RWPE2 (cell line): ENCODE results near the gene UBXN10.

Source experiments
- ATAC-seq: fragments of 200-7000 bp; cut with Tn5 transposase; 3 replicates; pipeline ENCODE4 v1.9.1; 2021; ENCODE audit warnings: low read depth
- DNase-seq: peaks from one replicate; pipeline ENCODE4 v3.0.0-alpha.2; 2020; ENCODE audit warnings: low spot score
- H3K27ac ChIP-seq: fragments of 450-650 bp; 2 replicates; pipeline ENCODE4 v1.5.1; 2017; ENCODE audit warnings: mild to moderate bottlenecking; ENCODE audit not compliant: poor library complexity, severe bottlenecking
- H3K27me3 ChIP-seq: fragments of 250-450 bp; sonication (Bioruptor Pico); 2 replicates; pipeline ENCODE4 v1.5.1; 2021; ENCODE audit warnings: mild to moderate bottlenecking, moderate library complexity; ENCODE audit not compliant: insufficient read depth, poor library complexity, severe bottlenecking
- H3K36me3 ChIP-seq: fragments of 250-450 bp; sonication (Bioruptor Pico); 2 replicates; pipeline ENCODE4 v1.5.1; 2020; ENCODE audit warnings: low read depth, mild to moderate bottlenecking, moderate library complexity
- H3K4me1 ChIP-seq: fragments of 250-450 bp; sonication (Bioruptor Pico); 2 replicates; pipeline ENCODE4 v1.5.1; 2021; ENCODE audit warnings: mild to moderate bottlenecking, moderate library complexity; ENCODE audit not compliant: insufficient read depth, poor library complexity, severe bottlenecking
- H3K4me3 ChIP-seq: fragments of 250-450 bp; sonication (Bioruptor Pico); 2 replicates; pipeline ENCODE4 v1.5.1; 2021; ENCODE audit warnings: mild to moderate bottlenecking, moderate library complexity; ENCODE audit not compliant: severe bottlenecking
- H3K9me3 ChIP-seq: fragments of 250-450 bp; sonication (Bioruptor Pico); 2 replicates; pipeline ENCODE4 v1.5.1; 2021; ENCODE audit warnings: mild to moderate bottlenecking, moderate library complexity; ENCODE audit not compliant: severe bottlenecking
- TF ChIP-seq, protein P1 (sequence below): fragments of 450-650 bp; IDR thresholded peaks from one replicate; pipeline ENCODE4 v1.5.1; 2017; ENCODE audit warnings: mild to moderate bottlenecking, moderate library complexity; ENCODE audit not compliant: poor library complexity, severe bottlenecking

UBXN10 gene

DNA sequence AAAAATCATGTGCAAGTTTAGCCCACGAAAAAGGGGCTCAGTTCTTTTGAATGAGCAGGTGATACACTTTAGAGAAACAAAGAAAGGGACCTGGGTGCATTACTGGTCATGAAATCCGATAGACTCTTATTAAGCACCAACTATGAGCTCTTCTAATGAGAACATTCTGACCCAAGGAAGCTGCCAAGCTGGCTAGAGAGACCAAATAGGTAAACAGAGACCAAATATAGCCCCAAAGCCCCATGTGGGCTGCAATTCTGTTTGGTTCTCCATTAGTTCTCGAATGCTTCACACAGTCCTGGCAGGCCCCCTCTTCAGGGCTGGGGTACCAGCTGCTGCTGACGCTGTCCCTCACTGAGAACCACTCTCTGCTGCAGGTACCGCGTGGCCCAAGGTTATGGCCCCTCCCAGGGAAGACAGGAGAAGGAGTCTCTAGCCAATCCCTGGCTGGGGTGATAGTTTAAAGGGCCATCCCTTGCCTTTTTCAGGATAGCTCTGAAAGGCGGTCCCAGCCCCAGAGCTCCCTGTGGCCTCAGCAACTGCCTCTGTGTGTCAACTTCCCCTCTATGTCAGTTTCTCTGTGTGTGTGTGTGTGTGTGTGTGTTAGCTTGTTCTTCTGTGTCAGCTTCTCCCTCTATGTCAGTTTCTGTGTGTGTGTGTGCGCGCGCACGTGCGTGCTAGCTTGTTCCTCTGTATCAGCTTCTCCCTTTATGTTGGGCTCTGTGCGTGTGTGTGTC lies 7.1 kb upstream of the UBXN10 start:
- no peak for DNase-seq
- Histone ChIP-seq H3K9me3 (no peaks in the 10 kb centered on the region), H3K4me1 (no peaks in the 10 kb centered on the region), H3K36me3 (no peaks in the 10 kb centered on the region), H3K4me3 (no peak overlapping the region), H3K27me3 (no peaks in the 10 kb centered on the region), H3K27ac (no peak overlapping the region)
- no peak for ATAC-seq
- TF ChIP-seq, protein P1, sequence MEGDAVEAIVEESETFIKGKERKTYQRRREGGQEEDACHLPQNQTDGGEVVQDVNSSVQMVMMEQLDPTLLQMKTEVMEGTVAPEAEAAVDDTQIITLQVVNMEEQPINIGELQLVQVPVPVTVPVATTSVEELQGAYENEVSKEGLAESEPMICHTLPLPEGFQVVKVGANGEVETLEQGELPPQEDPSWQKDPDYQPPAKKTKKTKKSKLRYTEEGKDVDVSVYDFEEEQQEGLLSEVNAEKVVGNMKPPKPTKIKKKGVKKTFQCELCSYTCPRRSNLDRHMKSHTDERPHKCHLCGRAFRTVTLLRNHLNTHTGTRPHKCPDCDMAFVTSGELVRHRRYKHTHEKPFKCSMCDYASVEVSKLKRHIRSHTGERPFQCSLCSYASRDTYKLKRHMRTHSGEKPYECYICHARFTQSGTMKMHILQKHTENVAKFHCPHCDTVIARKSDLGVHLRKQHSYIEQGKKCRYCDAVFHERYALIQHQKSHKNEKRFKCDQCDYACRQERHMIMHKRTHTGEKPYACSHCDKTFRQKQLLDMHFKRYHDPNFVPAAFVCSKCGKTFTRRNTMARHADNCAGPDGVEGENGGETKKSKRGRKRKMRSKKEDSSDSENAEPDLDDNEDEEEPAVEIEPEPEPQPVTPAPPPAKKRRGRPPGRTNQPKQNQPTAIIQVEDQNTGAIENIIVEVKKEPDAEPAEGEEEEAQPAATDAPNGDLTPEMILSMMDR = no peak

DNA sequence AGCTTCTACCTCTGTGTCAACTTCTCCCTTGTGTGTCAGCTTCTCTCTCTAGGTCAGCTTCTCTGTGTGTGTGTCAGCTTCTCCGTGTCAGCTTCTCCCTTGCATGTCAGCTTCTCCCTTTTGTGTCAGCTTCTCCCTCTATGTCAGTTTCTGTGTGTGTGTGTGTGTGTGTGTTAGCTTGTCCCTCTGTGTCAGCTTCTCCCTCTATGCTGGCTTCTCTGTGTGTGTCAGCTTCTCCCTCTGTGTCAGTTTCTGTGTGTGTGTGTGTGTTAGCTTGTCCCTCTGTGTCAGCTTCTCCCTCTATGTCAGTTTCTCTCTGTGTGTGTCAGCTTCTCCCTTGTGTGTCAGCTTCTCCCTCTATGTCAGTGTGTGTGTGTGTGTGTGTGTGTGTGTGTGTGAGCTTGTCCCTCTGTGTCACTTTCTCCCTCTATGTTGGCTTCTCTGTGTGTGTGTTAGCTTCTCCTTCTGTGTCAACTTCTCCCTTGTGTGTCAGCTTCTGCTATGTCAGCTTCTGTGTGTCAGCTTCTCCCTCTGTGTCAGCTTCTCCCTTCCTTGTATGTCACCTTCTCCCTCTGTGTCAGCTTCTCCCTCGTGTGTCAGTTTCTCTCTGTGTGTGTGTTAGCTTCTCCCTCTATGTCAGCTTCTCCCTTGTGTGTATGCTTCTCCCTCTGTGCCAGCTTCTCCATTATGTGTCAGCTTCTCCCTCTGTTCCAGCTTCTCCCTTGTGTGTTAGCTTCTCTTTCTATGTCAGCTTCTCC lies 6.3 kb upstream of the UBXN10 start:
- TF ChIP-seq, protein P1 = no peak
- Histone ChIP-seq H3K27me3 (no peaks in the 10 kb centered on the region), H3K27ac (no peak overlapping the region), H3K4me1 (no peaks in the 10 kb centered on the region), H3K9me3 (no peaks in the 10 kb centered on the region), H3K4me3 (no peak overlapping the region), H3K36me3 (no peaks in the 10 kb centered on the region)
- no peak for ATAC-seq
- DNase-seq = no peak

DNA sequence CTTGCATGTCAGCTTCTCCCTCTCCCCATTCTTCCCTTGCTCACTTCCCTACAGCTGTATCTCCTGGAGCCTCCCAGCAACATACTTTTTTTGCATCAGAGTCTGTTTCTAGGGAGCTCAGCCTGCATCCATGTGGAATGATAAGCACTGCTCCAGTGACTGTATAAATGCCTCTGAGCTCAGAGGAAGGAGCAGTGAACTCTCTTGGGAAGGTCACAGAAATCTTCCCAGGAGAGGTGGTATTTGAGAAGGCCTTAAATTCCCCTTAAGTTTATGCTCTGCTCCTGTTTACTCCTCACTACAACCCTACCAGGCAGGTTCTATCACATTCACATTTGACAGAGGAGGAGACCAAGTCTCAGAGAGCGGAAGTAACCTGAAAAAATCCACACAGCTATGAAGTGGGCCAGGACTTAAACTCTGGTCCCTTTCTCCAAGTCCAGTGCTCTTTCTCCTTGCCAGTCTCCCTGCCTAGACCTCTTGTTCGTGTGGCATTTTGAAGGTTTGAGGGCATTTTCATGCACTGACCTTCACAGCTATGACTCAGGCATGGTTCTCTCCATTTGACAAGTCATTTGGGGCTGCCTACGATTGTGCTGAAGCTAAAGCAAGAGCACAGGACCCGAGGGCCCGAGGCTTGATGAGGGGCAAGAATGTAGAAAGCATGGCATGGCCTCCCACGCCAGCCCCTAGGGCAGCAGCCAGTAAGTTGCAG lies 5.6 kb upstream of the UBXN10 start:
- H3K4me1 ChIP-seq = no peaks in the 10 kb centered on the region
- H3K27me3 ChIP-seq = no peaks in the 10 kb centered on the region
- no peaks in the 10 kb centered on the region for H3K36me3 ChIP-seq
- DNase-seq = no peak
- TF ChIP-seq, protein P1 = no peak
- H3K4me3 ChIP-seq = no peak overlapping the region
- no peak overlapping the region for H3K27ac ChIP-seq
- H3K9me3 ChIP-seq = no peaks in the 10 kb centered on the region
- ATAC-seq = no peak

DNA sequence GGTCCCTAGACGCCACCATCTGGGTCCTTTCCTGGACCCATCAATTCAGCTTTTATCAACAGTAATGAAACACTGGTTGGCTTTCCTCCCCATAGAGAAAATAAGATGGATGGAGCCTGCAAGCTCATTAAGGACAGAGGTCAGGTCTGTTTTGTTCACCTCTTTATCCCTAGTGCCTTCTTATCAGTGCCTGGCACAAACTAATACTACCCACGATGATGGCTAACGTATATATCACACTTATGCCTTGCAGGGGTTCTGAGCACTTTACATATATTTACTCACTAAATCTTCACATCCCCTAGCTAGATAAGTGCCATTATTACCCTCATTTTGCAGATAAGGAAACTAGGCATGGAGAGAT lies 5.1 kb upstream of the UBXN10 start:
- Histone ChIP-seq H3K9me3 (no peaks in the 10 kb centered on the region), H3K36me3 (no peaks in the 10 kb centered on the region), H3K4me3 (no peak overlapping the region), H3K4me1 (no peaks in the 10 kb centered on the region), H3K27ac (no peak overlapping the region), H3K27me3 (no peaks in the 10 kb centered on the region)
- TF ChIP-seq, protein P1 = no peak
- no peak for ATAC-seq
- DNase-seq = no peak
